HL-60 (cell line): Measurements from ENCODE around the gene PROK2.

Experiments used
- GABPA ChIP-seq: IDR thresholded peaks from 2 replicates; pipeline ENCODE4 v1.6.1; 2012; ENCODE audit warnings: low read depth
- POLR2AphosphoS5 ChIP-seq: IDR thresholded peaks from 2 replicates; pipeline ENCODE4 v1.6.1; 2012; ENCODE audit warnings: low read depth
- SPI1 ChIP-seq: IDR thresholded peaks from 2 replicates; pipeline ENCODE4 v1.6.1; 2012; ENCODE audit warnings: low read depth, mild to moderate bottlenecking, borderline replicate concordance
- TF ChIP-seq, protein P1 (sequence below): IDR thresholded peaks from one replicate; pipeline ENCODE4 v1.5.1; 2011; ENCODE audit warnings: low read length, control low read depth, inconsistent platforms; ENCODE audit not compliant: insufficient read depth

DNA sequence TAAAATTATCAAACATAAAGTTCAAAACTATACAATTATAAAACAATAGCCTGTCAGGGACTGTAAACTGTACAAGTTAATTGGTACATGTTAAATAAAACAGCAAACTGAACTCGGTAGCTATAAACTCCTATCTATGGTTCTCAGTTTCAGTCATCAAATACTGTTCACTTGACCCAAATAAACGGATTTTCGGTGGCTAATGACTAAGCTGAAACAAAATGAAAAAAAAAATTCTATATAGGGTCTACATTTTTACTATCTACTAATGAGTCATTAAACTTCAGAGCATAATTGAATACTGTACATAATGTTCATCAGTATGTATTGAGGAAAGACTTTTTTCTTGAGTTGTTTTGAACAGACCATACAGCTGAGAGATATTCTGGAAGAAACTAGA is 6.6 kb downstream of the PROK2 start:
- no peak for TF ChIP-seq GABPA
- TF ChIP-seq, protein P1, sequence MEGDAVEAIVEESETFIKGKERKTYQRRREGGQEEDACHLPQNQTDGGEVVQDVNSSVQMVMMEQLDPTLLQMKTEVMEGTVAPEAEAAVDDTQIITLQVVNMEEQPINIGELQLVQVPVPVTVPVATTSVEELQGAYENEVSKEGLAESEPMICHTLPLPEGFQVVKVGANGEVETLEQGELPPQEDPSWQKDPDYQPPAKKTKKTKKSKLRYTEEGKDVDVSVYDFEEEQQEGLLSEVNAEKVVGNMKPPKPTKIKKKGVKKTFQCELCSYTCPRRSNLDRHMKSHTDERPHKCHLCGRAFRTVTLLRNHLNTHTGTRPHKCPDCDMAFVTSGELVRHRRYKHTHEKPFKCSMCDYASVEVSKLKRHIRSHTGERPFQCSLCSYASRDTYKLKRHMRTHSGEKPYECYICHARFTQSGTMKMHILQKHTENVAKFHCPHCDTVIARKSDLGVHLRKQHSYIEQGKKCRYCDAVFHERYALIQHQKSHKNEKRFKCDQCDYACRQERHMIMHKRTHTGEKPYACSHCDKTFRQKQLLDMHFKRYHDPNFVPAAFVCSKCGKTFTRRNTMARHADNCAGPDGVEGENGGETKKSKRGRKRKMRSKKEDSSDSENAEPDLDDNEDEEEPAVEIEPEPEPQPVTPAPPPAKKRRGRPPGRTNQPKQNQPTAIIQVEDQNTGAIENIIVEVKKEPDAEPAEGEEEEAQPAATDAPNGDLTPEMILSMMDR, result no peak
- TF ChIP-seq POLR2AphosphoS5, result no peak
- no peak for TF ChIP-seq SPI1
